NCI-H1436 treated with DMSO at 0.1 percent for 48 hours (cell line): ENCODE data around the gene HOXA4.

Source experiments
- DNase-seq: peaks from one replicate; lab custom pipeline; 2025; lab: John Stamatoyannopoulos, UW

HOXA4 gene

GRCh38 chr7:27105301-27106031 lies 25.1 kb downstream of the HOXA4 start:
- no peak for DNase-seq

GRCh38 chr7:27104341-27105058 lies 26.1 kb downstream of the HOXA4 start:
- no peak for DNase-seq

GRCh38 chr7:27103489-27104226 lies 26.9 kb downstream of the HOXA4 start:
- DNase-seq = no peak

DNA sequence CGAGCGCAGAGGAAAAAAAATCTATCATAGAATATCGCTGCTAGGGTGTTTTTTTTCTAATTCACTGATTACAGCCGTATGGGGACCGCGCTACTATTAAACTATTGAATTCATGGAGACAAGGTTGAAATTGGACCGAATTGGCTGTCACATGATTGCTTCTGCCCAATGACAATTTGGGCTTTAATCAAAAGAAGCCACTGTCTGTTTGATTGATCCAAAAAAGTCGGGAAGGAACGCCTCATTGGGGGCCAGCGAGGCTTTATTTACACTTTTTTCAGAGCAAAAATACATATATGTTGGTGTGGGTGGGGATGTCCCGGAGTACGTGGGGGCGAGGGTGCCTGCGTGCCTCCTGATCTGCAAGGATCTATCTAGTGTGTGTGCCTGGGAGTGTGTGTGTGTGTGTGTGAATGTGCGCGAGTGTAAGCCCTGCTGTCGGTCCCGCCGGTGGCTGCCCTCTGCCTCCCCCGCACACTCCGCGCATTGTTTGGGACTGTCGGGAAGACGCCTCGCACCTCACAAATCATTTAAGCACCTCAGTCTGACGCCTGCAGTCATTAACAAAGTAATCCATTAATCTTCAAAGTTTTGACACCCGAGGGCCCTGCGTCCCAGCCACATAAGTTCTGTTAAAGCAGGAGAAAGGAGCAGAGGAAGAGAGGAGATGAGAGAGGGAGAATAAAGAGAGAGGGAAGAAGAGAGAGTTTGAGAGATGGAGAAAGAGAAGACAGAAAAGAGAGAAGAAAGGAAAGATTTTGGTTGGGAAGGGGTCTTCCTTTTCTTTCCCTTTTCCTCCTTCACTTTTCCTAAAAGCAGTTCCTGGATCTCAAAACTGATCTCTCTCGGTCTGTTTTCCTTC lies 27.7 kb downstream of the HOXA4 start, which contains the start of gene HOXA2:
HOXA2 (minus strand) TSS at position 103 of the 862 bp plus-strand sequence. CDS start 183 bp downstream, outside the sequence.
- DNase-seq = no peak

DNA sequence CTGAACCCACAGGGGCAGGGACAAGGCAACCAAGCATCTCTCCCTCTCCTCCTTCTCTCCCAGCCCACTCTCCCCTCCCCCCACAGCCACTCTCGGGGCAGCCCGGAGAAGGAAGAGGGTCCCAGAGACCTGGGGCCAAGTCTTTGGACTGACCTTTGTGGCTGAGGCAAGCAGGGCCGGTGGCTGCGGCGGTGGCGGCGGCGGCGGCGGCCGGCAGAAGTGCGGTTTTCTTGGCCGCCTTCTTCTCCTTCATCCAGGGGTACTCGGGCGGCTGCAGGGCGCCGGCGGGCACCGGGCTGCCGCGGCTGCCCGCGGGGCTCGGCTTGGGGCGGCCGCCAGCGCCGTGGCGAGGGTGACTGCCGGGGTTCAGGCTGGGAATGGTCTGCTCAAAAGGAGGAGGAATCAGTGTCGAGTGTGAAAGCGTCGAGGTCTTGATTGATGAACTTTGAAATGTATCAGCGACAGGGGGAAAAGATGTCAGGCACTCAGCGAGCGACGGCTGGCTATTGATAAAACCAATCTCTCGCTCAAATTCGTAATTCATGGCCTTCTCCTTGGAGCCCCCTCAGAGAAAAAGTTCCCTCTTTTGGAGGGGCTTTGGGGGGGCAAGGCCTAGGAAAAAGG lies 28.5 kb downstream of the HOXA4 start:
- DNase-seq = no peak

DNA sequence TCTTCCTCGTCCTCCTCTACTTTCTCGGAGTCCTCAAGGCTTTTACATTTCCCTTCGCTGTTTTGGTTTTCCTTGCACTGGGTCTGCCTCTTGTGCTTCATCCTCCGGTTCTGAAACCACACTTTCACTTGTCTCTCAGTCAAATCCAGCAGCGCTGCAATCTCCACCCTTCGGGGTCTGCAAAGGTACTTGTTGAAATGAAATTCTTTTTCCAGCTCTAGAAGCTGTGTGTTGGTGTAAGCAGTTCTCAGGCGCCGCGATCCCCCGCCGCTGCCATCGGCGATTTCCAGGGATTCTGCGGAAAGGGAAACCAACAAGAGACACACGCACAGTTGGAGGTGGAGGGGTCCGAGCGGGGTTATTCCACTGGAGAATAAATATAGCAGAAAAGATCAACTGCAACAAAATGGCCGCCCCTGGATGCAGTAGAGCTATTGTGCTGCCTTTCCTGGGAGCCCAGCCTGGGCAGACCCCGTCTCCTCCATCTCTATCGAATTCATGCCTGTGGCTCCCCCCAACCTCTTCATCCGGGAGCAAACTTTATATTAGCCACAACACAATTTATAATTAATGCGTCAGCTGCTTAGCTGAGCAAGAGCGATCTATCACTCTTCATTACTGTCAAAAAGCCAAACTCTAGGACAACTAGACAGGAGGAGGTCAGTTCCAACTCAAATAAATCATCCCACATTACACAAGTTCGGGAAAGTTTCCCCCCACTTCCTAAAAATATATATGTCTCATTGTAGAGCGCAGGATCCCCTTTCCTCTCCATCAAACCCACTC lies 29.2 kb downstream of the HOXA4 start:
- no peak for DNase-seq

GRCh38 chr7:27100694-27101170 lies 29.8 kb downstream of the HOXA4 start:
- no peak for DNase-seq

- DNase-seq = no peak
Observed at GRCh38 chr7:27099453-27100370, 30.8 kb downstream of the HOXA4 start.

- DNase-seq = no peak
Observed at GRCh38 chr7:27098578-27099451, 31.7 kb downstream of the HOXA4 start.

GRCh38 chr7:27097686-27098577 lies 32.6 kb downstream of the HOXA4 start:
- no peak for DNase-seq

DNA sequence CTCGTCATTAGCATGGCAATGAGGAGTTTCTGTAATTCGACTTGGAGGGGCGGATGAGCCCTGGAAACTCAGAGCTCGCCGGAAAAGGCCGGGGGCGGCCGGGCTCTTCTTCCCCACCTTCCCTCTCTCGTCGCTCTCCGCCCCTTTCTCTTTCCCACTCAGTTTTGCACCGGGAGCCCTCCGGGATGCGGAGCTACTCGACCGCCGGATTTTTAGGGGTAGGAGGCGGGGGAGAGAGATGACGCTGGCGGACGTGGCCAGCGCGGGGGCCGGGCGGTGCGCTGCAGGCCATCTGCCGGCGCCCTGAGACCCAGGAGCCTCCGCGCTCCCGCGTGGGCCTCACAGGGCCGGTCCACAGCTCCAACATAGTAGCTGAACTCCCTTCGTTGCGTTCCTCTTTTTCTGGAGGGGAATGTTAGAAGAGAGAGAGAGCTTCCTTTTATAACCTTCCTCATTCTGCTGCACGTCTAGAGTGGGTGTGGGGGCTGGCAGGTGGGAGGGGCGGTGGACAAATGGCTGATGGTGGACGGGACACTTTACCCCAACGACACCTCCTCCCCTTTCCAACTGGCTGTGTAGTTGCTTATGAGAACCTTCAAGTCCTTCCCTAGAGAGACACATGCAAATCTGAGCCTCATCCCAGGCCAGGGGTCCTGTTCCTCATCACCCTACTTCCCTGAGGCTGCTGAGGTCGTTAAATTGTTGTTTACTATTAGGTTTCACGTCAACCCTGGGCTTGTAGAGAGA lies 33.6 kb downstream of the HOXA4 start:
- no peak for DNase-seq

DNA sequence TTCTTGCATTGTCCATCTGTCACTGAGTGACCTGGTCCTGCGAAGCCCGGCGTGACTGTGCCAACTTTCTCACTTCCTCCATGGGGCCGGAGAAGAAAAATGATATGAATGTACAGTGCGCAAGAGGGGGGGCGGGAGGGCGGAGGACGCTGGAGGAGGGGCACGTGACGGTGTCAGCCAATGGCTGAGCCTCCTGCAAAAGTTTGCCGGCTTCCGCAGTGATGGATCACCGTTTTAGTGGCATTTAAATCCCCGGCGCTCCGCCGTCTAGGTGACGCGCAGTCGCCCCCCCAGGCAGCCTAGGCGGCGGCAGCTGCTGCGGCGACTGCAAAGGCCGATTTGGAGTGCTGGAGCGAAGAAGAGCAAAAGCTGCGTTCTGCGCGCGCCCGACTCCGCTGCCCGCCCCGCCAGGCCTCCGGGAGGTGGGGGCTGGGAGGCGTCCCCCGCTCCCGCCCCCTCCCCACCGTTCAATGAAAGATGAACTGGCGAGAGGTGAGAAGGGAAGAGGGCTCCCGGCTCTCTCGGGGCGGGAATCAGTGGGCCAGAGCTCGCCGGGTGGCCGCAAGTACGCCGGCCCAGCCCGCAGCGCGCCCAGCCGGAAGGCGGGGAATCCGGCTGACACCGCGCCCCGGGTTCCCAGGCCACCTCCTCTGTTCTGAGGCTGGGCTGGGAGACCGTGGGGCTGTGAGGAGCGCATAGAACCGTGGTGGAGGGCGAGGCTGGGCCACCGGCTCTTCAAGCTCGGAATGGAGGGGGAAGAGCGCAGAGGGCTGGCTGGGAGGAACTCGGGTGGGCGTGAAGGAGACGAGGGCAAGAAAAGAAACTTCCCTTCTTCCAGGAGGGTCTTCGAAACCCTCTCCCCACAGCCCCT lies 34.4 kb downstream of the HOXA4 start, which contains the start of gene HOXA1:
HOXA1 (minus strand) TSS at position 104 of the 871 bp plus-strand sequence; CDS start at position 16, 88 bp downstream.
- peak; percentile 60 for DNase-seq

DNA sequence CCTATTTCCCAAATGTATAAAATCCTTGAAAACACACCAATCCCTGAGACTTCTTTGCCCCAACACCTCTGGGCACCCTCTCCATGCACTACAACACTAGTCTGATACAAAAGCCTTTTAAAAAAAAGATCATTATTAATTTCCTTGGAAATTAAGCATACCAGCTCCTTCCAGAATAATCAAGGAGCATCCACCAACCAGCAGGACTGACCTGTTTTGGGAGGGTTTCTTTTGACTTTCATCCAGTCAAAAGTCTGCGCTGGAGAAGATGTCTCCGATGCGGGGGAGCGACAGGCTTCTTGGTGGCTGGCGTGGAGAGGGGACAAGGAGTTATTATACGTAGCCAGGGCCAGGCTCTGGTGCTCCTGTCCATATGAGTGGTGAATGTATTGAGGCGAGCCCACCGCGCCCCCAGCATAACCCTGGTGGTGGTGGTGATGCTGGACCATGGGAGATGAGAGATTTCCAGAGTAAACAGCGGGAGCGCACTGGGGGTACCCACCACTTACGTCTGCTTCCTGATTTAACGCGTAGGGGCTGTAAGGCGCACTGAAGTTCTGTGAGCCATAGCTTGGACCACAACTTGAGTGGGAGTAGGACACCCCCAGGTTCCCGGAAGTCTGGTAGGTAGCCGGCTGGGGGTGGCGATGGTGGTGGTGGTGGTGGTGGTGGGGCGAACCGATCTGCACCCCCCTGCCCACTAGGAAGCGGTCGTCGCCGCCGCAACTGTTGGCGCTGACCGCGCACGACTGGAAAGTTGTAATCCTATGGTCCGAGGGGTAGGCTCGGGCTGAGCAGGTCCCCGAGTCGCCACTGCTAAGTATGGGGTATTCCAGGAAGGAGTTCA lies 35.3 kb downstream of the HOXA4 start:
- DNase-seq = no peak

DNA sequence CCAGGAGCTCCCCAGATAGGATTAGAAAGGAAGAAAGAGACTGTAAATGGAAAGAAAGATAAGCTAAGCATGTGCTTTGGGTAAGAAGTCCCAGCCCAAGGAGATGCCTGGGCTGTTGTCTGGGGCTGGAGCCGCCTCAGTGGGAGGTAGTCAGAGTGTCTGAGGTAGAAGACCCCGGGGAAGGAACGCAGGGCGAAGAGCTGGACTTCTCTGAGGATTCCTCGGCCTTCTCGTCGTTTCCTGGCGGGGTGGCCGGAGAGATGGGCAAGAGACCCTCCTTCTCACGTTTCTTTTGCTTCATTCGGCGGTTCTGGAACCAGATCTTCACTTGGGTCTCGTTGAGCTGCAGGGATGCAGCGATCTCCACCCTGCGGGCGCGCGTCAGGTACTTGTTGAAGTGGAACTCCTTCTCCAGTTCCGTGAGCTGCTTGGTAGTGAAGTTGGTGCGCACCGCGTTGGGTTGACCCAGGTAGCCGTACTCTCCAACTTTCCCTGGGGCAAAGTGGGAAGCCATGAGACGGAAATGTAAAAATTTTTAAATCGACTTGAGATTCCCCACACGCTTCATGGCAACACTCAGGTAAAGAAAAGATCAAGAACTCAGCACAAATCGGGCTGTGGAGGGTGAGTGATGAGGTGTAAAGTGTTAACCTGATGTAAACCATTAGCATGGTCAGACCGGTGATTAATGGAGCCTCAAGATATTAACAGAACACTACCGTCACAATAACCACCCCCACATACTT lies 36.1 kb downstream of the HOXA4 start:
- no peak for DNase-seq
